Vagina (tissue), 2 donors: ENCODE data around the gene OMD. TPM values are rescaled to one million over a fixed set of nuclear protein-coding genes. Genes with fewer than 3 reads are reported as not detected.

Experiments
- DNase-seq, 2 donors: peaks; one replicate each; pipeline ENCODE4 v3.0.0-alpha.2; 2017; ENCODE audit errors: extremely low spot score in 2 of 2
- H3K27ac ChIP-seq: fragments of 200-600 bp; sonication (generic); one replicate; pipeline ENCODE4 v1.5.1; 2019
- H3K27me3 ChIP-seq: fragments of 200-600 bp; sonication (generic); one replicate; pipeline ENCODE4 v1.5.1; 2019
- H3K36me3 ChIP-seq, 2 donors: fragments of 200-600 bp; sonication (generic); one replicate each; pipeline ENCODE4 v1.5.1; 2017 to 2019
- H3K4me1 ChIP-seq: fragments of 200-600 bp; sonication (generic); one replicate; pipeline ENCODE4 v1.5.1; 2019
- H3K4me3 ChIP-seq, 2 donors: fragments of 200-600 bp; sonication (generic); 1 replicate in 1 of 2; 2 replicates in 1 of 2; pipeline ENCODE4 v1.5.1; 2016 to 2019
- H3K9me3 ChIP-seq: fragments of 200-600 bp; sonication (generic); one replicate; pipeline ENCODE4 v1.5.1; 2019
- POLR2A ChIP-seq, 2 donors: fragments of 450-650 bp; IDR thresholded peaks; one replicate each; pipeline ENCODE4 v1.6.1; 2017; ENCODE audit warnings: antibody characterized with exemption in 2 of 2, mild to moderate bottlenecking in 2 of 2, moderate library complexity in 2 of 2
- POLR2AphosphoS5 ChIP-seq, 2 donors: sonication (generic); formaldehyde crosslinking; IDR thresholded peaks; one replicate each; pipeline ENCODE4 v1.9.0; 2017; ENCODE audit warnings: antibody characterized with exemption in 2 of 2, mild to moderate bottlenecking in 2 of 2, low read depth in 1 of 2; ENCODE audit not compliant: insufficient read depth in 1 of 2
- intact Hi-C: fragments of 100-400 bp; cut with DNase I; formaldehyde crosslinking; loops from one replicate; pipeline ENCODE4 v1.15.1; 2023
- total RNA-seq: library from RNA; depleted of rRNA; stranded (reverse); fragments of >200 nt; gene quantifications from one replicate; pipeline ENCODE4 v1.2.3, GENCODE V29; 2016
- TF ChIP-seq, protein P1 (sequence below), 3 experiments: fragments of 450-650 bp in 2 of 3; fragments of 200-600 bp in 1 of 3; sonication (generic) in 1 of 3; IDR thresholded peaks; one replicate each; pipeline ENCODE4 v1.5.1; 2017 to 2019; ENCODE audit warnings: antibody characterized with exemption in 3 of 3, mild to moderate bottlenecking in 2 of 3, moderate library complexity in 2 of 3

Gene OMD
- total RNA-seq, 1 donor from 2014 or later = 10.3 TPM

DNA sequence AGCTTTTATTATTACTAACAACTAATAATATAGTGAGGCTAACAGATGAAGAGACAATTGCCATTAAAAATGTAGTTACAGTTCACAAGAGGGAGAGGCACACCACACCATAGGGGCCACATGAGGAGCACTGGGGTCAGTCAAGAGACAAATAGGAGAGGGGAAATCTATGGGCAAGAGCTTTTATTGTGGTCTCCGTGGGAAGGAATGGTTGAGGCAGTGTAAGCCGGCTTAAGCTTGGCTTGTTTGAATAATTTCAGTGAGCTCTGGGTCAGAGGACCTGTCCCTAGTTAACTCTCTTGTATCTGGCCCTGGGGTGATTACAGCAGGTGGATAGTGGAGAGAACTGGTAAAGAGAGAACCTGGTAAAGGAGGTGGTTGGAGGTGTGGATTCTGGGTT is 55.2 kb downstream of the OMD start:
- Histone ChIP-seq H3K9me3 (peaks cover 6% of the 10 kb centered on the region), H3K27ac (no peak overlapping the region), H3K27me3 (no peaks in the 10 kb centered on the region), H3K4me3 (no peak overlapping the region), H3K4me1 (no peaks in the 10 kb centered on the region), H3K36me3 (no peaks in the 10 kb centered on the region)
- no peak for DNase-seq
- intact Hi-C loops = no loop called here
- TF ChIP-seq POLR2AphosphoS5 (IDR thresholded peaks at IDR 0.05; ENCODE audit: insufficient read depth in 1 of 2, low read depth in 1 of 2) = no peak
- no peak for TF ChIP-seq POLR2A (IDR thresholded peaks at IDR 0.05)
- TF ChIP-seq, protein P1, sequence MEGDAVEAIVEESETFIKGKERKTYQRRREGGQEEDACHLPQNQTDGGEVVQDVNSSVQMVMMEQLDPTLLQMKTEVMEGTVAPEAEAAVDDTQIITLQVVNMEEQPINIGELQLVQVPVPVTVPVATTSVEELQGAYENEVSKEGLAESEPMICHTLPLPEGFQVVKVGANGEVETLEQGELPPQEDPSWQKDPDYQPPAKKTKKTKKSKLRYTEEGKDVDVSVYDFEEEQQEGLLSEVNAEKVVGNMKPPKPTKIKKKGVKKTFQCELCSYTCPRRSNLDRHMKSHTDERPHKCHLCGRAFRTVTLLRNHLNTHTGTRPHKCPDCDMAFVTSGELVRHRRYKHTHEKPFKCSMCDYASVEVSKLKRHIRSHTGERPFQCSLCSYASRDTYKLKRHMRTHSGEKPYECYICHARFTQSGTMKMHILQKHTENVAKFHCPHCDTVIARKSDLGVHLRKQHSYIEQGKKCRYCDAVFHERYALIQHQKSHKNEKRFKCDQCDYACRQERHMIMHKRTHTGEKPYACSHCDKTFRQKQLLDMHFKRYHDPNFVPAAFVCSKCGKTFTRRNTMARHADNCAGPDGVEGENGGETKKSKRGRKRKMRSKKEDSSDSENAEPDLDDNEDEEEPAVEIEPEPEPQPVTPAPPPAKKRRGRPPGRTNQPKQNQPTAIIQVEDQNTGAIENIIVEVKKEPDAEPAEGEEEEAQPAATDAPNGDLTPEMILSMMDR (IDR thresholded peaks at IDR 0.05) = no peak

Other genes with a start within 250 kb of the OMD start
- gene IARS1, start 130.8 kb downstream of the OMD start, total RNA-seq = 63.8 TPM
- gene NOL8, start 99.1 kb downstream of the OMD start, total RNA-seq = 35.6 TPM
- gene CENPP, start 98.5 kb downstream of the OMD start, total RNA-seq = 9.3 TPM
- gene OGN, start 19.9 kb downstream of the OMD start, total RNA-seq = 11.5 TPM
- gene ASPN, start 58.0 kb upstream of the OMD start, total RNA-seq = 2.9 TPM
- 10.8 TPM for gene ECM2, start 111.5 kb upstream of the OMD start, total RNA-seq
- gene IPPK, start 245.7 kb upstream of the OMD start, total RNA-seq = 39.5 TPM